Ascending aorta (tissue), 2 donors: ENCODE data around the gene NGEF. TPM values are rescaled to one million over a fixed set of nuclear protein-coding genes. Genes with fewer than 3 reads are reported as not detected.

Source experiments
- DNase-seq, 2 donors: peaks; one replicate each; pipeline ENCODE4 v3.0.0-alpha.2; 2019; ENCODE audit warnings: low spot score in 2 of 2
- H3K27ac ChIP-seq, 2 donors: fragments of 200-600 bp; sonication (generic); one replicate each; pipeline ENCODE4 v1.5.1; 2016 to 2017; ENCODE audit warnings: mild to moderate bottlenecking in 1 of 2
- H3K27me3 ChIP-seq: fragments of 200-600 bp; sonication (generic); one replicate; pipeline ENCODE4 v1.5.1; 2017
- H3K36me3 ChIP-seq, 2 donors: fragments of 200-600 bp; sonication (generic); one replicate each; pipeline ENCODE4 v1.5.1; 2016
- H3K4me1 ChIP-seq, 2 donors: fragments of 200-600 bp; sonication (generic); one replicate each; pipeline ENCODE4 v1.5.1; 2016 to 2017; ENCODE audit warnings: mild to moderate bottlenecking in 1 of 2
- H3K4me3 ChIP-seq, 2 donors: fragments of 200-600 bp; sonication (generic); one replicate each; pipeline ENCODE4 v1.5.1; 2016 to 2017; ENCODE audit warnings: mild to moderate bottlenecking in 1 of 2
- H3K9me3 ChIP-seq, 2 donors: fragments of 200-600 bp; sonication (generic); one replicate each; pipeline ENCODE4 v1.5.1; 2016
- intact Hi-C: fragments of 100-400 bp; cut with DNase I; formaldehyde crosslinking; loops from one replicate; pipeline ENCODE4 v1.15.1; 2023
- total RNA-seq: library from RNA; depleted of rRNA; stranded (reverse); fragments of >200 nt; gene quantifications from one replicate; pipeline ENCODE4 v1.1.0, GENCODE V29; 2016
- TF ChIP-seq, protein P1 (sequence below), 3 experiments: fragments of 200-600 bp in 2 of 3; fragments of 450-650 bp in 1 of 3; sonication (generic) in 2 of 3; IDR thresholded peaks; one replicate each; pipeline ENCODE4 v1.5.1; 2016 to 2019; ENCODE audit warnings: antibody characterized with exemption in 3 of 3, mild to moderate bottlenecking in 1 of 3, moderate library complexity in 1 of 3

The NGEF gene
- total RNA-seq, 1 donor from 2014 or later: 0.43 TPM

DNA sequence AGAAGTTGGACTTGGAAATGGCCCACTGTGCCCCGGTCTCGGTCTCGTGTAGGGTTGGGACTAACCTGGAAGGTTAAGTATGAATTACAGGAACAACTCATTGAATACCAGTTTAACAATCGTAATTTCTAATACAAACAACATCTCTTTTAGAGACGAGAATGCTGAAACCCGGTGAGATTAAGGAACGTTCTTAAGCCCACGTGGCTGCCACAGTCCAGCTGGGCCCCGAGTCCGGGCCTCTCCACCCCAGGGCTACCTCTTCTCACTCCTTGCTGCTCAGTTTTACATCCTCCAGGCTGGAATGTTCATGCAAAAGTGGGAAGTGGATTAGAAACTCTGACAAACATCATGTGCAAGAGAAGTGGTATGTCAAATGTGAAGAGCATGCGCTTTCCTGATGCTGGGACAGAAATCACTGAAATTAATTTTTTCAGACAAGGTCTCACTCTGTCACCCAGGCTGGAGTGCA, 29.4 kb downstream of the NGEF start:
- TF ChIP-seq, protein P1, sequence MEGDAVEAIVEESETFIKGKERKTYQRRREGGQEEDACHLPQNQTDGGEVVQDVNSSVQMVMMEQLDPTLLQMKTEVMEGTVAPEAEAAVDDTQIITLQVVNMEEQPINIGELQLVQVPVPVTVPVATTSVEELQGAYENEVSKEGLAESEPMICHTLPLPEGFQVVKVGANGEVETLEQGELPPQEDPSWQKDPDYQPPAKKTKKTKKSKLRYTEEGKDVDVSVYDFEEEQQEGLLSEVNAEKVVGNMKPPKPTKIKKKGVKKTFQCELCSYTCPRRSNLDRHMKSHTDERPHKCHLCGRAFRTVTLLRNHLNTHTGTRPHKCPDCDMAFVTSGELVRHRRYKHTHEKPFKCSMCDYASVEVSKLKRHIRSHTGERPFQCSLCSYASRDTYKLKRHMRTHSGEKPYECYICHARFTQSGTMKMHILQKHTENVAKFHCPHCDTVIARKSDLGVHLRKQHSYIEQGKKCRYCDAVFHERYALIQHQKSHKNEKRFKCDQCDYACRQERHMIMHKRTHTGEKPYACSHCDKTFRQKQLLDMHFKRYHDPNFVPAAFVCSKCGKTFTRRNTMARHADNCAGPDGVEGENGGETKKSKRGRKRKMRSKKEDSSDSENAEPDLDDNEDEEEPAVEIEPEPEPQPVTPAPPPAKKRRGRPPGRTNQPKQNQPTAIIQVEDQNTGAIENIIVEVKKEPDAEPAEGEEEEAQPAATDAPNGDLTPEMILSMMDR (IDR thresholded peaks at IDR 0.05): no peak
- Histone ChIP-seq H3K9me3 (no peaks in the 10 kb centered on the region), H3K4me3 (no peak overlapping the region), H3K36me3 (no peaks in the 10 kb centered on the region), H3K27ac (no peak overlapping the region), H3K27me3 (no peaks in the 10 kb centered on the region), H3K4me1 (peaks cover 0 to 4% of the 10 kb centered on the region in 2 donors)
- peak in 1 of 2 donors; percentile 7 for DNase-seq
- intact Hi-C loops: no loop called here

DNA sequence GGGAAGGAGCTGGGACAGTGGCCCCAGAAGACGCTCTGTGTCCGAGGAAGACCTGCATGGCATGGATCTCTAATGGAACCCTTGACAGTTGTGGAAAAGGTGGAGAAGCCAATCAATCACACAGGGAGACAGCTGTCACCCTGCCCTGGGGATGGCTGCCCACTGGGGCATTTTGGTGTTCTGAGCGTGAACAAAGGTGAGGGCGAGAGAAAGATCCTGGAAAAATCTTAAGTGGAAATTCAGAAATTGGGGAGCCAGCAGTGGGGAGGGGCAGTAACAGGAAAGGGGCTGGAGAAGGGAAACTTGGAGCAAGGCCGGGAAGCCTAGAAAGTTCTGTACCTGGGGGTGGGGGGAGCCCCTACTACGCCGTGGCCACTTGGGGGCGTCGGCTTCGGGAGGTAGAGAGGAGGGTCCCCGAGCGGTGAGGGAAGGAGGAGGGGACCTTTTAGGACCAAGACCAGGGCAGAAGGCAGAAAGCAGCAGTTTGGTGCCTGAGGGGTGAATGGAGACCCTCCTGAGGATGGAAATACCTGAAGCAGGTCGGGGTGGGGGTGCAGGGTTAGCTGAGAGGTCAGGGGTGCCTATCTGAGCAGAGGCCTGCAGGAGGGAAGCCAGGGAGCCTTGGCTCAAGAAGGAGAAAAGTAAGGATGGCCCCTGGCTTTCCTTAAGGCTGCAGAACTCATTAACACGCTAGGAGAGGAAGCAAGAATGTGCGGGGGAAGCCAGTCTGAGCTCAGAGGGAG, 30.0 kb downstream of the NGEF start:
- intact Hi-C loops: no loop called here
- Histone ChIP-seq H3K27ac (no peak overlapping the region), H3K4me1 (peaks cover 0 to 4% of the 10 kb centered on the region in 2 donors), H3K27me3 (no peaks in the 10 kb centered on the region), H3K4me3 (no peak overlapping the region), H3K9me3 (no peaks in the 10 kb centered on the region), H3K36me3 (no peaks in the 10 kb centered on the region)
- DNase-seq: peak in 1 of 2 donors; percentile 47
- TF ChIP-seq, protein P1 (IDR thresholded peaks at IDR 0.05): no peak

DNA sequence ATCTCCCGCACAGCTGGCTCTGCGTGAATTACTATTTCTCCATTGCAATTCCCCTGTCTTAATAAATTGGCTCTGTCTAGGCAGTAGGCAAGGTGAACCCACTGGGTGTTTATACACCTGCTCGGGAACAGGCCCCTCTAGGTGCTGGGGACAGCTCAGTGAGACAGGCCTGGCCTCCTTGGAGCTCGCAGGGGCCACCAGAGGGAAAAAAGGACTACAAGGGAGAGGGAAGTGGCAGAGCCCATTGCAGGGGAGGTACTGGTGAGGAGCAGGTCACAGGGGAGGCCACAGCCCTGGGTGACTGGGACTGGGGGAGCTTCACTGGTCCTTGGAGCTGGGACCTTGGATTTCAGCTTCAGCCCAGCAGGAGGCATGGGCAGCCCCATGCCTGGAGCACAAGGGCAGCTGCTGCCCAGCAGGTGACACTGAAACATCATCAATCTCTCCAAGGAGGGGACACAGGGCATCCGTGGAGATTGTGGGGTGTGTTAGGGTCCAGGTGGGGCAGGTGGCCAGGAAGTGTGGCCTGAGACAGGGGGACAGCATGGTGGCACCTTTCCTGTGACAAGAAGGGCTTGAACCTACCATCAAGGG, 31.2 kb downstream of the NGEF start:
- intact Hi-C loops: no loop called here
- no peak overlapping the region for H3K4me3 ChIP-seq
- DNase-seq: peak in 1 of 2 donors; percentile 35
- no peaks in the 10 kb centered on the region for H3K9me3 ChIP-seq
- TF ChIP-seq, protein P1 (IDR thresholded peaks at IDR 0.05): no peak
- H3K27ac ChIP-seq: no peak overlapping the region
- no peaks in the 10 kb centered on the region for H3K4me1 ChIP-seq
- no peaks in the 10 kb centered on the region for H3K36me3 ChIP-seq
- no peaks in the 10 kb centered on the region for H3K27me3 ChIP-seq

DNA sequence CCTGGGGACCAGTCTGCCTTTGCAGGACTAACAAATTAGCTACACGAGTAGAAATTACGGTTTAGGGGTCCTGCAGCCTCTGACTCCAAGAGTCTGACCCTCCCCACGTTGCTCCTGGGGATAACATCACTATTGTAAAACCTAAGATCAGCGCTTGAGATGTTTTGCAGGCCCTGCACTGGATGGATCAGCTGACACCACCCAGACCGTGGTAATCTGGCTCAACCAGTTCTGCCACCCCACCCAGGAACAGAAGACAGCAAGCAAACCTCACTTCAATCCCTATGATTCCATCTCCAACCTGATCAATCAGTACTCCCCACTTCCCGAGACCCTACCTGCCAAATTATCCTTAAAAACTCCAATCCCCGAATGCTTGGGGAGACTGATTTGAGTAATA, 31.7 kb downstream of the NGEF start:
- intact Hi-C loops: no loop called here
- peak in 1 of 2 donors; percentile 39 for DNase-seq
- TF ChIP-seq, protein P1 (IDR thresholded peaks at IDR 0.05): no peak
- Histone ChIP-seq H3K36me3 (no peaks in the 10 kb centered on the region), H3K4me1 (no peaks in the 10 kb centered on the region), H3K27me3 (no peaks in the 10 kb centered on the region), H3K27ac (no peak overlapping the region), H3K4me3 (no peak overlapping the region), H3K9me3 (no peaks in the 10 kb centered on the region)

DNA sequence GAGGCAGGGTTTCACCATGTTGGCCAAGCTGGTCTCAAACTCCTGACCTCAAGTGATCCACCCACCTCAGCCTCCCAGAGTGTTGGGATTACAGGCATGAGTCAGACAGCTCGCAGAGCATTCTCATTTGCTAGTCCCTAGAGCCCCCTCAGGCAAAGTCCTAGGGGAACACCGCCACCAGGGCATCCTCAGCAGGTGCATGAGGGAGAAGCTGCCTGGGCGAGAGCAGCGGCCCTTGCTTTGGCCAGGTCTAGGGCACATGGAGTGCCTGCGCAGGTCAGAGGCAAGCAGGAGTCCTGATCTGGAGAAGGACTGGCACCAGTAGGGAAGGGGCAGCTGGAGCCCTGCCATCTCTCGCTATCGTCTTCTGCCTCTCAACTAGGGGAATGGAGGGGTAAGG, 32.4 kb downstream of the NGEF start:
- Histone ChIP-seq H3K27me3 (no peaks in the 10 kb centered on the region), H3K4me1 (no peaks in the 10 kb centered on the region), H3K9me3 (no peaks in the 10 kb centered on the region), H3K27ac (no peak overlapping the region), H3K36me3 (no peaks in the 10 kb centered on the region), H3K4me3 (no peak overlapping the region)
- intact Hi-C loops: no loop called here
- peak in 1 of 2 donors; percentile 31 for DNase-seq
- TF ChIP-seq, protein P1 (IDR thresholded peaks at IDR 0.05): no peak
